Stimulated activated CD4-positive, alpha-beta T cell treated with anti-CD3 and anti-CD28 coated beads, Interleukin-2, amount 100 ng/mL, for 48 hours (primary cell): Measurements from ENCODE around the gene CD151.

Experiments used
- DNase-seq, 2 donors: peaks; one replicate each; pipeline ENCODE4 v3.0.0-alpha.2; 2020

CD151 gene

DNA sequence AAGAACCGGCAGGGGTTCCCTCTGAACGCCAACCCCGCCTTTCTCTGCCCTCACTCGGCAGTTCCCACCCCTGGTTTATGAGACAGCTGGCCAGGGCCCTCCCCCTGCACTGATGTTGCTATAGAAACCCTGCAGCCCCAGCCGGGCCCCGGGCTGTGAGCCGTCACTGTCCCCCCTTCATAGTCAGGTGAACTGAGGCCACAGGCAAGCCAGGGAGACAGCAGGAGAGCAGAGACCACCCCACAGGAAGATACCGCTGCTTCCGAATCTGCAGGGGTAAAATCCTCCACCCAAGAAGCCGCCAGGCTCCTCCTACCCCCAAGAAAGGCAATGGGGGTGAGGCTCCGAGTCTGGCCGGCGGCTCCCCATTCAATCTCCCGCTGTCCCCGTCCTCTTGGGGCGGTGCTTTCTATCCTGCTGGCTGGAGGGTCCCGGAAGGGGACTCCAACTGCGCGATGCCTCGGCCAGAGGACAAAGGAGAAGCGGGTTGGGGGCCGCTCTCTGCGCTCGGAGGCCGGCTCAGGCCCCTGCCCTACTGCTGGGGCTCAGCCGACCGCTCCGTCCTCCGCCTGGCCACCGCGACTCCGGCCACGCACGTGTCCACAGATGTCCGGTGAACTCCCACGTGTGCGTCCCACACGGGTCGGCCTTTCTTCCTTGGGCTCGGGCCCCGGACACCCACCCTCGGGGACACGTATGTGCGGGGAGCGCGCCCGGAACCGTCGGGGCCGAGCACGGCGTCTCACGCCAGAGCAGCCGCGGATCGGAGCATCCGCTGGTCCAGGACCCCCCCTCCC, 35.3 kb upstream of the CD151 start:
- peak; percentile 65 to 69 for DNase-seq

DNA sequence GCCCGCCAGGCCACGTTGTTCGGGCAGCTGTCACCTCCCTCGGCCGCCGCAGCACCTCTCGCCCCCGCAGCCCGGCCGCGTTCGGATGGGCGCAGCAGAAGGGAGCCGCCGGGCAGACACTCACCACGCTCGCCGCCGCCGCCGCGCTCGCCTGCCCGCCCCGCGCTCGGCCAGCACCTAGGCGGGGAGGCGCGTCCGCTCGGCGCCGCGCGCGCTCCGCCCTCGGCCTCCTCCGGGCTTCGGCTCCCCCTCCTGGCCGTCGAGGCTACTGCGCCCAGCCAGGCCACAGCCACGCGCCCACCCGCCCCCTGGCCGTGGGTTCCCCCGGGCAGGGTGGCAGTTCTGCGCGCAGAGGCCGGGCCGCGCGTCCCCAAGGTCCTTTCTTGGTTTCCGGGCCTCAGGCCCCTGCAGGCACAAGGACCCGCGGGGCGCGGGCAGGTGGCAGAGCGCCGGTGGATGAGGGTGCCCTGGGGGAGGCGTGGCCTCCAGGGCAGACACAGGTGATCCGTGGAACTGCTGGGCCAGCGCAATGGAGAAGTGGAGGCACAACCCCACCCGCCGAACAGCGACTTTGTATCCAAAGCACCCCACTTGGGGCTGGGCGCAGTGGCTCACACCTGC, 34.5 kb upstream of the CD151 start, which contains the start of gene SLC25A22:
Gene SLC25A22, minus strand, starts transcription at position 189 of the 621 bp plus-strand sequence. CDS start 3,275 bp downstream, outside the sequence.
- peak; percentile 84 to 87 for DNase-seq

DNA sequence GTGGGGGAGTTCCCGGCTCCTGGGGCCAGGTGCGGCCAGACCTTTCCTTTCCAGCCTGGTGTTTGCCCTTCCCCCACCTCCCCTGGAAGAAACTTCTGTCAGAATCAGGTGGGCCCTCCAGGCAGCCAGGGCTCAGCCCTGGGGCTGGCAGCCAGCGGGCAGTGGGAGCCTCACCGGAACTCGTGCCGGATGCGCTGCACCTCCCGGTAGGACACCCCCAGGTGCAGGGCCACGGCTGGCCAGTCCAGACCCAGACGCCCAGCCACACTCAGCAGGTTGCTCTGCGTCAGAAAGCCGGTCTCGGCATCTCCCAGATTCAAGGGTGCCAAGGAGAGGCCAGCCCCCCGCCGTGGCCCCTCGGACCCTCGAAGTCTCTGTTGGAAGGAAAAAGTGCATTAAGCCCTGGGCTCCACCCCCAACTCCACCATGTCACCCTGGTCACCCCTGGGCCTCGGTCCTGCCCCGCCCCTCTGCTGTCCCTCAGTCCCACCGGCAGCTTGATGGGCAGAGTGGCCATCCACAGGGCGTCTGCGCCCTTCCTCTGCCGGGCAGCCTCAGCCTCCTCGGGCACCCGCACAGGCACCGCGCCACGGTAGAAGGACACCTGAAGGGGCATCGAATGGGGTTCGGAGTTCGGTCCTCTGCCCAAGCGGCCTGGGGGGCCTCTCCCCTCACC, 33.0 kb upstream of the CD151 start:
- DNase-seq, result no peak

DNA sequence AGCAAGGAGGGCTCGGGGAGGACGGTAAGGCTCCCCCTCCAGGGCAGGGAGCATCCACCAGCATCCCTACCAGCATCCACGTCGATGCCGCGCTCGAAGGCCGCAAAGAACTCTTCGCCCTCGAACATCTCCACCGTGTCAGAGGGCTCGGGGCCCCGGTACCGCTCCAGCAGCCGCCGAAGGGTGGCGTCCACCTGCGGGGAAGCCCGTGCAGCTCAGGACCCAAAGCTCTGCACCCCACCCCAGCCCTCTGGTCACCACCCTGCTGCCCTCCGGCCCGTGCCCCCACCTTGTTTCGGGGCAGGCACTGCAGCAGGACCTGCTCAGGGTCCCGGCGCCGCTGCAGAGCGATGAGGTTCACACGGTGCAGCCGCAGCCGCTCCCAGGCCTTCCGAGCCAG, 32.3 kb upstream of the CD151 start:
- no peak for DNase-seq

DNA sequence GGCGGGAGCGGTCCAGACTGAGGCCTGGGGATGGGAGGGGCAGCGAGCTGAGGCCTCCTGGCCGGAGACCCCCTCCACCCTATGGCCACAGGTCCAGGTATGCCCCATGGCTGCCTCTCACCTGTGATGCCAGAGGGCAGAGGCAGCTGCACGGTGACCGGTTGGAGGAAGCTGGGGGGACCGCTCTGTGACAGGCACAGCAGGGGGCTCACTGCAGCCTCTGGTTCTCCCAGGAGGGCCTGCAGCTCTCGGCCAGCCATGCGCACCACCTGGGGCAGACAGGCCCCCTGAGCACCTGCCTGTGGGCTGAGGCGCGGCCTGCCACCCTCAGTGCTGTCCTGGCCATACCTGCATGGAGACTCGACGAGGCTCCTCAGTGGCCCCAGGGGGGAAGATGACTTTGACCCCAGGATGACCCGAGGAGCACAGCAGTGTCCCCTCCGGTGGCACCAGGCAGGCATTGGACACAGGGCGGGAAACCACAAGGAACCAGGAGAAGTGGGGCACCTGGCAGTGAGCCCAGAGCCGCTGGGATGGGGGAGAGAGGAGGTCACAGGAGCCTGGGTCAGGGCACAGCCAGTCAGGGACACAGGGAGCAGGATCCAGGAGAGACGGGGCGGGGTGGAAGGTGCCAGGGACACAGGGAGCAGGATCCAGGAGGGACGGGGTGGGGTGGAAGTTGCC, 31.5 kb upstream of the CD151 start:
- no peak for DNase-seq

DNA sequence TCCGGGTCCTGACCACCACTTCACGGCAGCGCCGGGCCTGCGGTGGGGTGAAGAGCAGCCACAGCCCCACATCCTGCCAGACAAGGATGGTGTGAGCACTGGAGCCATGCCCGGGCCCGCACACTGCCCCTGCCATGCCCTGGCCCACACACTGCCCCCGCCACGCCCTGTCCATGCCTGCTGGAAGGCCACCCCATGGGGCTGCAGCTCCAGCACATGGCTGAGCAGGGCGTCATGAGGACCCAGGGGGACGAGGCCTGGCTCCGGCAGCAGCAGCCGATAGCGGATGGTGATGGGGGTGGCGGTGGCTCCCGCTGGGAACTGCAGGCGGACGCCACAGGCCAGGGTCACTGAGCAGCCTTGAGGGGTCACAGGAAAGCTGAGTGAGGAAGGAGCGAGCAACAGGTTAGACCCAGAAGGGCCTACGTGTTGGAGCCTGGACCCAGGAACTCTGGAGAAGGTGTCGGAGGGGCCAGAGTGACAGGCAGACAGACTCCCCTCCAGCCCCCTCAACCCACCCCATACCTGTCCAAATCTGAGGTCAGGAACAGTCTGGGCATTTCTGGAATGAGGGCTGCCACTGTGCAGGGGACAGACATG, 30.6 kb upstream of the CD151 start:
- no peak for DNase-seq

DNA sequence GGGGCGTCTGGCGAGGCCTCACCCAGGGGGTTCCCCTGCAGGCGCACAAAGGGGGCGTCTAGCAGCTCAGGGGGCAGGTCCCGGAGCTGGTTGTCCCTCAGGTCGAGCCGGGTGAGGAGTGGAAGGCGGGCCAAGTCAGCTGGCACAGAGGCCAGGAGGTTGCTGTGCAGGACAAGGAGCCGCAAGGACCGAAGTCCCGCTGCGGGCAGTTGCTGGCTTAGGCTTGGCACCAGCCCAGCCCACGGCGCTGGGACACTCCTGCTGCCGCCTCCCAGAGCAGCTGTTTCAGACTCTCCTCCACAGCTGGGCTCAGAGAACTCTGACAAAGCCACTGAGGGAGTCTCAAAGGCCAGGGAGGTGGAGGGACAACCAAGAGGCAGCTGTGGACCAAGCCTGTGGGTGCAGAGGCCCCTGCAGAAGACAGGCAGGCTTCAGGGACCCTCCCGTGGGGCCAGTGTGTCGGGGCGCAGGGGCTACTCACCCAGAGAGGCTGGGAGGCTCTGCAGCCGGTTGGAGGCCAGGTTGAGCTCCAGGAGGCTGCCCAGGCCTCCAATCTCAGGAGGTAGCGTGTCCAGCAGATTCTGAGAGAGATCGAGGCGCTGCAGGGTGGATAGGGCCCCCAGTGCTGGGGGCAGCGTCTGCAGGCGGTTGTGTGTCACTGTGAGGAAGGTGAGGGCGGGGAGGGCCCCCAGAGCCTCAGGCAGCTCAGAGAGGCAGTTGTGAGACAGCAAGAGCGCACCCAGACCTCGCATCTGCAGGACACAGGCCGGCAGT, 29.9 kb upstream of the CD151 start:
- no peak for DNase-seq

DNA sequence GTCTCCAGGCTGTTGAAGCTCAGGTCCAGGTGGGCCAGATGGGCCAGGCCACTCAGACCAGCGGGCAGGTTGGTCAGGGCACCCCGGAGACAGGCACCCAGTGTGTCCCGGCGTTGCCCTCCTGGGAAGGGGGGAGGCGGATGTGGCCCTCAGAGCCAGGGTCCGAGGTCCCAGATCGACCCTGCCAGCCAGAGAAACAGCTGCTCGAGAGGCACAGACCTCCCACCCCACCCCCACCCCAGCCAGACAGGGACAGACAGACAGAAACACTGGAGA, 29.3 kb upstream of the CD151 start:
- DNase-seq, result no peak

DNA sequence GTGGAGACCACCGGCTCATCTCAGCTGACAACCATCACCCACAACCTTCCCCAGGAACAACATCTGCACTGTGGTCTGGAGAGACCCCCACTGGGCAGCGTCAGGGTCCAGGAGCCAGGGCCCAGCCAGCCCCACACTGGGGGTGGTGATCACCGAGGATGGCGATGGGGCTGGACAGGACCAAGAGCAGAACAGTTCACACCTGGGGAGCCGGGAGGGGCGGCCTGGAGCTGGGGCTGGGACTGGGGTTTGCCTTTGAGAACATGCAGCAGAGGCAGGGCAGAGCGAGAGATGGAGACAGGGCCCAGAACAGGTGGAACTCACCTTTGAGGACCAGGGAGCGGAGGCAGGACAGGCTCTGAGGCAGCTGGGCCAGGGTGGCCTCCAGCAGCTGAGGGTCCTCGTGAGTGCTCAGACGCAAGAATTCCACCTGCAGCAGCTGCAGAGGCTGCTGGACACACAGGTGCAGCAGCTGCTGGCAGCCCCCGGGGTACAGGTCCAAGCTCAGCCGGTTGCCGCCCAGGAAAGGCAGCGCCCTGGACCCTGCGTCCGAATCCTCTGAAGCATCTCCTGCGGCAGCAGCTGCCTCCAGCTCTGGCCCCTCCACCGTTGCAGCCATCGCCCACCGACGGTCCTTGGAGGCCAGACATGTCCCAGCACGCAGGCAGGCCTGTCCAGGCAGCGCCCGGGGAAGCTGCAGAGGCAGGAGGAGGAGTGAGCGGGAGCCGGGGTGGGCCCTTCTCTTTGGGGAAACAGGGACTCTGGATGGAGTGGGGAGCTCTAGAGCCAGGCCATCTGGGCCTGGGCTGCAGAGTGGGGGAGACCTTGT, 28.8 kb upstream of the CD151 start:
- DNase-seq, result no peak

DNA sequence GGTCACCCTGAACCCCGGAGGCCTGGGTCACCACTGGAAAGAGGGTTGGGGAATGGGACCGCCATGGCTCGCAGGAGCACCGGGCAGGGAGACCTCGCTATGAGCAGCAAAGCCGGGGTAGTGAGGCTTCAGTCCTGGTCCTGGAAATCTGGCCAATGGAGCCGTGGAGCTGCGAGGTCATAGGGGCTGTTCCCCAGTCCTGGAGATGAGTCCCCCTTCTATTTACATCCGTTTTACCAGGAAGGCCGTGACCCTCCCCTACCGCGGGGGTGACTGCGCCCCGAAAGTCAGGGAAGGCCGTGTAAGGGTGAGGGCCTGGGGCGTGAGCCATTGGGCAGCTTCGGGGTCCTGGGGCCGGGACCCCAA, 28.2 kb upstream of the CD151 start:
- DNase-seq, result no peak

DNA sequence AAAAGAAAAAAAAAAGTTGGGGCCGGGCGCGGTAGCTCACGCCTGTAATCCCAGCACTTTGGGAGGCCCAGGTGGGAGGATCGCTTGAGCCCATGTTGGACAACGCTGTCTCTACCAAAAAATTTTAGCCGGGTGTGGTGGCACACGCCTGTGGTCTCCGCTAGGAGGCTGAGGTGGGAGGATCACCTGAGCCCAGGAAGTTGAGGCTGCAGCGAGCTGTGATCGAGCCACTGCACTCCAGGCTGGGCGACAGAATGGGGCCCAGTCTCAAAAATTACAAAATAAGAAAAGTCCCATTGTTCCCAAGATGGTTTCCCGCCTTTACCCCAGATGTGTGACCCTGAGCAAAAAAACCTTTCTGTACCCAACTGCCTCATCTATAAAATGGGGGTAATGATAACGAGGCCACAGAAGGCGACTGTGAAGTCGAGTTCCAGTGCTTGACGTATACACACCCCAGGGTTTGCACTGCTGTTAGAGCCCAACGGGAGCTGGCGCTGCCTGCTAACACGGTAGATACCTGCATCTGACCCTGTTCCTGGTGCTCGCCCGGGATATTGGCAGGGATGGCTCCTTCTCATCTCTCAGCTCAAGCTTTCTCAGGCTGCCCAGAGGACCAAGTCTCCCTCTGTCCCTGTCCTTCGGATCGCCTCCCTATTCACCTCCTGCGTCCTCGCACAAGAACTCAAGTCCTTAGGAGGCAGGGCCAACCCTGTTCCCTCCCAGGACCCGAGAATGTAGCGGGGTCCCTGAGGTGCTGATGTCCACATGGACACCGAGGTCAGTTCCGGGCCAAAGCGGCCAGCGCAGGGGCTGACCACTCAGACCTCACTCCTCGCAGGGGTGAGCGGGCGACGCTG, 24.1 kb upstream of the CD151 start:
- DNase-seq, result no peak

DNA sequence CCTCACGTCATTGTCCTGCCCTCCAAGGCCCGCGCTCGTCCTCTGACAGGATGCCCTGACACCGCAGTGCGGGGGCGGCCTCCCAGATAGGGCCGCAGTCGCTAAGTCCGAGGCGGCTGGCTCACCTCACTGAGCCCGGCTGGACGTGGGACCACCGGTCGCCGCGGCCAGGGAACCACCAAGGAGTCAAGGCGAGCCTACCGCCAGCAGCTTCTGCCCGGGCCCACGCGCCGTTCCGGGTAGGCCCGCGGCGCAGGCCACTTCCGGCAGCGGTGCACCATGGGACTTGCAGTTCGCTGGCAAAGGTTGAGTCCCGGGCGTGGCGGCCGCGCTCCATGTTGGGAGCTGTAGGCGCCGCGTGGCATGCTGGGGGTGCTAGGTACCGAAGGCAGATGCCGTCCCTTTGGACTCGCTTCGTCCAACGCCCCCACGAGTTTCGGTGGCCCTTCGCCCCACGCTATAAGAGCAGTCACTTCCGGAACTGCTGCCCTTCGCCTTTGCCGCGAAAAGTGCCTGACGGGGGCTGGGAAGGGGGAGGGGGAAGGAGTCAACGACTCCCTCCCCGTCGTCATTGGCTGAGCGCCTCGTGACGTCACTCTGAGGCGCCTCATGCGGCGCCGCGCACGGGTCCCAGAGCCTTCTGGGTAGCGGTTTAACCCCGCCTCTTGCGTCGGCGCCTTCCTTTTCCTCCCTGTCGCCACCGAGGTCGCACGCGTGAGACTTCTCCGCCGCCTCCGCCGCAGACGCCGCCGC, 23.3 kb upstream of the CD151 start, which contains the start of gene RPLP2:
Gene RPLP2, plus strand, starts transcription at position 681 of the 753 bp plus-strand sequence. CDS start 268 bp downstream, outside the sequence.
- peak; percentile 96 to 97 for DNase-seq

DNA sequence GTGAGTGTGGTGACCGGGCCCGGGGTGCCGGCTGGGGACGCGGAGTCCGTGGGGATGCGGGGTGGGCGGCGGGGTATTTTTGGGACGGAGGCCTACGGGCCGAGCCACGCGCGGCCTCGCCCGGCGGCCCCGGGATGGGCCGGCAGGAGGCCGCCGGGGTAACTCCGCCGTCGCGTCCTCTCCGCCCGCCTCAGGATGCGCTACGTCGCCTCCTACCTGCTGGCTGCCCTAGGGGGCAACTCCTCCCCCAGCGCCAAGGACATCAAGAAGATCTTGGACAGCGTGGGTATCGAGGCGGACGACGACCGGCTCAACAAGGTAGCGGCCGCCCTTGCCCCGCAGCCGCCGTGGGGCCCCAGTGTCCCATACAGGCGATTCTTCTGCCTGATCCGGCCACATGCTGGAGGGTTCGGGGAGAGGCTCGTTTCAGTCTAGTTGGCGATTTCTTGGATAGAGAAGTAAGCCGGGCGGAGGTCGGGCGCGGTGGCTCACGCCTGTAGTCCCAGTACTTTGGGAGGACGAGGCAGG, 22.6 kb upstream of the CD151 start:
- no peak for DNase-seq

DNA sequence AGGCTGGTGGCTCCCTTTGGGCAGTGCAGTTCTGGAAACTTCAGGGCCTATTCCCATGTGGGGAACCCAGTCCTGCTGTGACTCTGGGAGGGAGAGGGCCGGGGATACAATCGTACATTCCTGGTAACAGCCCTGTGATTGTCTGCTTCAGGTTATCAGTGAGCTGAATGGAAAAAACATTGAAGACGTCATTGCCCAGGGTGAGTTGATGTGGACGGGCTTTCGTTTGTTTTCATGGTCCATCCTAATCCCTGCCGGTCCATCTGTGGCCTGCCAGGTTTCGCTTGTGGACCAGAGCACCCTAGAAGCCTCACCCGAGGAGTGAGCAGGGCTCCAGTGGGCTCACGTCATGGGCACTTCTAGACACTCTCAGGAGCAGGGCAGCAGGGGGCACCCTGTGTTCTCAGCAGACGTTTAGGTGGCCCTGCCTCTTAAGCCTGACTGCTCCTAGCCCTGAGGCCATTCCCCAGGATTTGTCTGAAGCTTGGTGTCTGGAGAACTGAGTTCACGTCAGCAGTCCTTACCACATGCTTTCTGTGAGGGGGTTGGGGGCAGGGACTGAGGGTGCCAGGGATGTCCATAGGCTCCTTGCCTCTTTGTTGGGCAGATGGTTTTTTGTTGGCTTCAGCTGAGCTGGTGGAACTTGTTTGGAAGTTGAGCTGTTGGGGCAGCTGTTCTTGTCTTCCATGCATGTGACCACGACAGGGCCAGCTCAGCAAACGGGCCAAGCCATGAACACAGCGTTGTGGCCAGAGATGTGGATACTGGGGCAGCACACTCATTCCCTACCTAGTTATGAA, 21.1 kb upstream of the CD151 start:
- DNase-seq, result no peak

DNA sequence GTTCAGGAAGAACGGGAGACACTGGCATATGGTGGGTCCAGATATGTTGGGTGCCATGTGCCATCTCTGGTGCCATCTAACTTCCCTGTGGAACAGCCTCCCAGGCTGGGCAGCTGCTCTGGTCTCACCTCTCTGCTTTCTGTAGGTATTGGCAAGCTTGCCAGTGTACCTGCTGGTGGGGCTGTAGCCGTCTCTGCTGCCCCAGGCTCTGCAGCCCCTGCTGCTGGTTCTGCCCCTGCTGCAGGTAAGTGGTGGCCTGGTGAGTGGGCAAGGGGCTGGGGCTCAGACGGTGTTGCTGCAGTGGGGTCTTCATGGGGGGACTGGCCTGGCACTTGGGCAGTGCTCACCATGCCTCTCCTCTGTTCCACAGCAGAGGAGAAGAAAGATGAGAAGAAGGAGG, 20.4 kb upstream of the CD151 start:
- DNase-seq, result no peak

DNA sequence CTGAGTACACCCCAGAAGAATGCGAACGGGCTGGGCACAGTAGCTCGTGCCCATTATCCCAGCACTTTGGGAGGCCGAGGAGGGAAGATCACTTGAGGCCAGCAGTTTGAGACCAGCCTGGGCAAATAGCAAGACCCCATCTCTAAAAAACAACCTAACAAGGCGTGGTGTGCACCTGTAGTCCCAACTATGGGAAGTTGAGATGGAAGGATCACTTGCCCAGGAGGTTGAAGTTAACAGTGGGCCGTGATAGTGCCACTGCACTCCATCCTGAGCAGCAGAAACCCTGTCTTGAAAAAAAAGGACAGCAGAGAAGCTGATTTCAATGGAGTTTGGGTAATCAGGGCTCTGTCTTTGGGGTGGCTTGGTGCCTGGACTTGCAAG, 19.7 kb upstream of the CD151 start:
- DNase-seq, result no peak

DNA sequence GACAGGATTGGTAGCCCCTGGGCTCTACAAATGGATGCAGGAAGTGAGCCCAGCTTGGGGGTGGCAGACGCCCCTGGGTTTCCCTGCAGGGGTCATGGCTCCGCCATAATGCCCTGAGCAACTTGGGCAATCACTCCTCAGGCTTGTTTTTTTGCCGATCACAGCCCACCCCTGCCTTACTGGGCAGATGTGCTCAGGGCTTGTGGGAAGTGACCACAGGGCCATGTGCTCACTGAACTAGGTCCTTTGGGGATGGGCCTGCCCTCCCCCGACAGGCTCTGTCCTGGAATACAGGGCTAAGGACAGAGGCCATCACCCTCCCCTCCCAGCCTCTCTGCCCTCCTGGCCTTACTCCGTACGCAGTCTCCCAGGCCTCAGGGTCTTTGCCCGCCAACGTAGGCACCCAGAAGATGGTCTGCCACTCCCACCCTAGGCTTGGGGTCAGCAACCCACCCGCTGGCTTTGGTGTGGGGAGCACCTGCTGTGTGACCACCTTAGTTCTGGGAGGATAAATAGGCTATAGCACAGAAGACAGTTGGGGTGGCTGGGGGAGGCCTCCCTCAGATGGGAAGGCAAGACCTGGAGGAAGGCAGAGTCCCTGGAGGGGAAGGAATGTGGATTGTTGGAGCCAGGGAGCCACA, 19.2 kb upstream of the CD151 start:
- no peak for DNase-seq
